Measurements from ENCODE around the gene ANAPC10.

The ANAPC10 gene

DNA sequence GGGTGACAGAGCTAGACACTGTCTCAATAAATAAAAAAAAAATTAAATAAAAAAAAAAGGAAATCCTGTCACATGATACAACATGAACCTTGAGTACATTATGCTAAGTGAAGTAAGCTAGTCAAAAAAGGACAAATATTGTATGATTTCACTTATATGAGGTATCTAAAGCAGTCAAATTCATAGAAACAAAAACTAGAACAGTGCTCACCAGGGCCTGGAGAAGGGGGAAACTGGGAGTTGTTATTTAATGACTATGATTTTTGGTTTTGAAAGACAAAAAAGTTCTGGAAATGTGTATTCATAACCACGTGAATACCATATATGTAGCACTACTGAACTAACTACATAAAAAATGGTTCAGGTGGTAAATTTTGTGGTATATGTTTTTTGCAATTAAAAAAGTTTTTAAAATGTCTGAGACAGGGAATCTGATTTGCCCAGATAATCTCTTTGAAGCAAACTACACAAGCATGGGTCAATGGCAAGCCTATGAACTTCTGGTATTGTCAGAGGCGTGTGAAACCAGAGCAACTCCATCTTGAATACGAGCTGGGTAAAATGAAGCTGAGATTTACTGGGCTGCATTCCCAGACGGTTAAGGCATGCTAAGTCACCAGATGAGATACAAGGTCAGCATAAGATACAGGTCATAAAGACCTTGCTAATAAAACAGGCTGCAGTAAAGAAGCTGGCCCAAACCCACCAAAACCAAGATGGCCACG, 42.3 kb downstream of the ANAPC10 start:
- H3K27ac ChIP-seq, result no peak overlapping the region
- no peak overlapping the region for H3K4me3 ChIP-seq (ENCODE audit: low read depth, low read length)
- no peak for DNase-seq
- no peaks in the 10 kb centered on the region for H3K9me3 ChIP-seq (ENCODE audit: severe bottlenecking)
- H3K36me3 ChIP-seq, result no peaks in the 10 kb centered on the region; the same call in 1 of the 2 replicates
- no peaks in the 10 kb centered on the region for H3K27me3 ChIP-seq (ENCODE audit: insufficient read depth, low read depth, severe bottlenecking)
- TF ChIP-seq, protein P1, sequence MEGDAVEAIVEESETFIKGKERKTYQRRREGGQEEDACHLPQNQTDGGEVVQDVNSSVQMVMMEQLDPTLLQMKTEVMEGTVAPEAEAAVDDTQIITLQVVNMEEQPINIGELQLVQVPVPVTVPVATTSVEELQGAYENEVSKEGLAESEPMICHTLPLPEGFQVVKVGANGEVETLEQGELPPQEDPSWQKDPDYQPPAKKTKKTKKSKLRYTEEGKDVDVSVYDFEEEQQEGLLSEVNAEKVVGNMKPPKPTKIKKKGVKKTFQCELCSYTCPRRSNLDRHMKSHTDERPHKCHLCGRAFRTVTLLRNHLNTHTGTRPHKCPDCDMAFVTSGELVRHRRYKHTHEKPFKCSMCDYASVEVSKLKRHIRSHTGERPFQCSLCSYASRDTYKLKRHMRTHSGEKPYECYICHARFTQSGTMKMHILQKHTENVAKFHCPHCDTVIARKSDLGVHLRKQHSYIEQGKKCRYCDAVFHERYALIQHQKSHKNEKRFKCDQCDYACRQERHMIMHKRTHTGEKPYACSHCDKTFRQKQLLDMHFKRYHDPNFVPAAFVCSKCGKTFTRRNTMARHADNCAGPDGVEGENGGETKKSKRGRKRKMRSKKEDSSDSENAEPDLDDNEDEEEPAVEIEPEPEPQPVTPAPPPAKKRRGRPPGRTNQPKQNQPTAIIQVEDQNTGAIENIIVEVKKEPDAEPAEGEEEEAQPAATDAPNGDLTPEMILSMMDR (IDR thresholded peaks at IDR 0.05; ENCODE audit: low read depth, low read length), result no peak

DNA sequence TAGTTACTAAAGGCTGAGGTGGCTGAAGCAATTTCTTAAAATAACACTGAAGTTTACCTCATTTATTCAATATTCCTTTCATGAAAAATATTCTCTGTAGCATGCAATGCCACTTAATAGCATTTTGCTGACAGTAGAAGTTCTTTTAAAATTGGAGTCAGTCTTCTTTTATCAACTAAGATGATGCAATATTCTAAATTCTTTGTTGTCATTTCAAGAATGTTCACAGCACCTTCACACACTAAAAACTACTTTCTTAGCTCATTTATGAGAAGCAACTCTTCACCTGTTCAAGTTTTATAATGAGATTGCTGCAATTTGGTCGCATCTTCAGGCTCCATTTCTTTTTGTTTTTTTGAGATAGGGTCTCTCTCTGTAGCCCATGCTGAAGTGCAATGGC, 48.8 kb downstream of the ANAPC10 start:
- Histone ChIP-seq H3K27me3 (ENCODE audit: insufficient read depth, low read depth, severe bottlenecking) (no peaks in the 10 kb centered on the region), H3K27ac (no peak overlapping the region), H3K9me3 (ENCODE audit: severe bottlenecking) (no peaks in the 10 kb centered on the region), H3K4me3 (ENCODE audit: low read depth, low read length) (no peak overlapping the region), H3K36me3 (no peaks in the 10 kb centered on the region; the same call in none of the 2 replicates)
- TF ChIP-seq, protein P1 (IDR thresholded peaks at IDR 0.05; ENCODE audit: low read depth, low read length), result no peak
- no peak for DNase-seq

DNA sequence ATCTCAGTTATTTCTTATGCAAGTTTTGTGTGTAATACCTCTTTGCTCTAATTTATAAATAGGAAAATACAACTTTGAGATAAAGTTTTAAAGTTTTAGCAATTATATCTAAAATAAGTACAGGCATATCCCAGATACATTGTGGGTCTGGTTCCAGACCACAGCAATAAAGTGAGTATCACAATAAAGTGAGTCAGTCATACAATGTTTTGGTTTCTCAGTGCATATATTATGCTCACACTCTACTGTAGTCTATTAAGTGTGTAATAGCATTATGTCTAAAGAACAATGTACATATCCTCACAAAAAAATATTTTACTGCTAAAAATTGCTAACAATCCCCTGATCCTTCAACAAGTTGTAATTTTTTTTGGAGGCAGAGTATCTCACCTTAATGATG, 49.2 kb downstream of the ANAPC10 start:
- H3K36me3 ChIP-seq, result no peaks in the 10 kb centered on the region; the same call in none of the 2 replicates
- no peaks in the 10 kb centered on the region for H3K9me3 ChIP-seq (ENCODE audit: severe bottlenecking)
- H3K4me3 ChIP-seq (ENCODE audit: low read depth, low read length), result no peak overlapping the region
- H3K27ac ChIP-seq, result no peak overlapping the region
- no peak for DNase-seq
- H3K27me3 ChIP-seq (ENCODE audit: insufficient read depth, low read depth, severe bottlenecking), result no peaks in the 10 kb centered on the region
- TF ChIP-seq, protein P1 (IDR thresholded peaks at IDR 0.05; ENCODE audit: low read depth, low read length), result no peak

DNA sequence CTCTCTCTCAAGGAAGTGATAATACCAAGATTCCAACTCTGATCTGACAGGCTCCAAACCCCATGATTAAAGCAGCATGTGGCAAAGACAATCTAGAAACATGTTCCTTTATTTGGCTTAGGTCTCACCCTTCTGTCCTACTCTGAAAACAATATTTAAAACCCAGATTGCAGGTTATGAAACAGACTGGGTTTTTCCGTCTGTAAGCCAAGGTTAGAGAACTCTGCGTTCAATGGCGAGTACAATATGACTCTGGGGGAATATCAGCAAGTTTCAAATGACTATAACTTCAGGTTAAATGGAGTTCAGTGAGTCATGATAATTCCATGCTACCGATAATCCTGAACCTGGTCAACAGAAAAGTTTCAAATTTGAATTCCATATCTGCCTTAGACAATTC, 50.8 kb downstream of the ANAPC10 start:
- Histone ChIP-seq H3K4me3 (ENCODE audit: low read depth, low read length) (no peak overlapping the region), H3K9me3 (ENCODE audit: severe bottlenecking) (no peaks in the 10 kb centered on the region), H3K36me3 (no peaks in the 10 kb centered on the region; the same call in none of the 2 replicates), H3K27ac (no peak overlapping the region), H3K27me3 (ENCODE audit: insufficient read depth, low read depth, severe bottlenecking) (no peaks in the 10 kb centered on the region)
- TF ChIP-seq, protein P1 (IDR thresholded peaks at IDR 0.05; ENCODE audit: low read depth, low read length), result no peak
- no peak for DNase-seq

DNA sequence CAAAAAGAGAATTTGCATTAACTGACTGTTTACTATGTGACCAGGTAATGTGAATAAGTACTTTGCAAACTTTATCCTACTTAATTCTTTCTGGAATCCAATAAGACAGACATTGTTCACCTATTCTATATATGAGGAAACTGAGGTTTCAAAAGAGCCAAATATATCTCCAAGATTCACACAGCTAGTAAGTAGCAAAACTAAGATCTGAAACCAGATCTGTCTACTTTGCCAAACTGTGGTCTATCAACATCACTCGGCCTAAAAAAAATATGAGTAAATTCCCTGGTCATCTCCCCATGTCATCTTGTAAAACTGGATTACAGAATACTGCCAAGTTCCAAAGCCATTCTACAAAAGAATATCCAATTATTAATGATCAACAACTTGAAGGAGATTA, 52.8 kb downstream of the ANAPC10 start:
- Histone ChIP-seq H3K36me3 (no peaks in the 10 kb centered on the region; the same call in 1 of the 2 replicates), H3K4me3 (ENCODE audit: low read depth, low read length) (no peak overlapping the region), H3K27ac (no peak overlapping the region), H3K9me3 (ENCODE audit: severe bottlenecking) (no peaks in the 10 kb centered on the region), H3K27me3 (ENCODE audit: insufficient read depth, low read depth, severe bottlenecking) (no peaks in the 10 kb centered on the region)
- DNase-seq, result no peak
- TF ChIP-seq, protein P1 (IDR thresholded peaks at IDR 0.05; ENCODE audit: low read depth, low read length), result no peak

DNA sequence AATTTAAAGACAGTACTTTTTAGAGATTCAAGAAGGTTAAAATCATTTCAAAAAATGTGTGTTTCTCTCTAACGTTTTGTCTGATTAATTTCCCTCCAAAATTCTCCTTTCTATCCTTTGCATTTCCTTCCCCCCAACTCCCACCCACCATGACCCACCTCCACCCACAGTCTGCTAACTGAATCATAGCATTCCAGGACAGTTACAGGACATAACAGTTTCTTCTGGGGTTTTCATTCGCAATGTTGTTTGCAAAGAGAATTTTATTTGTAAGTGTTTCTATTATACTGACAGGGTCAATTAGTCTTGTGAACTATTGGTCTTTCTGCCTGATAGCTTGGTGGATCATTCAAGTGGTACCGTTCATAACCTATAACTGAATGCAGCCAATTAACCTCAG, 53.7 kb downstream of the ANAPC10 start:
- Histone ChIP-seq H3K9me3 (ENCODE audit: severe bottlenecking) (no peaks in the 10 kb centered on the region), H3K4me3 (ENCODE audit: low read depth, low read length) (no peak overlapping the region), H3K27me3 (ENCODE audit: insufficient read depth, low read depth, severe bottlenecking) (no peaks in the 10 kb centered on the region), H3K27ac (no peak overlapping the region), H3K36me3 (no peaks in the 10 kb centered on the region)
- TF ChIP-seq, protein P1 (IDR thresholded peaks at IDR 0.05; ENCODE audit: low read depth, low read length), result no peak
- no peak for DNase-seq
